SK-N-SH treated with all-trans-retinoic acid at 6 μM for 48 hours (cell line): ENCODE measurements around the gene RIBC1.

Experiments used
- BACH2 ChIP-seq: fragments of 250-450 bp; sonication (Bioruptor Pico); IDR thresholded peaks from 2 replicates; pipeline ENCODE4 v1.9.0; 2021; ENCODE audit warnings: mild to moderate bottlenecking, borderline replicate concordance
- POU6F1 ChIP-seq: fragments of 250-450 bp; sonication (Bioruptor Pico); IDR thresholded peaks from 2 replicates; pipeline ENCODE4 v1.8.0; 2021; ENCODE audit warnings: low read depth, mild to moderate bottlenecking, moderate library complexity, borderline replicate concordance
- PPARA ChIP-seq: fragments of 250-450 bp; sonication (Bioruptor Pico); IDR thresholded peaks from 2 replicates; pipeline ENCODE4 v1.5.0; 2020; ENCODE audit warnings: mild to moderate bottlenecking, borderline replicate concordance
- ZNF70 ChIP-seq: fragments of 450-650 bp; formaldehyde crosslinking; IDR thresholded peaks from 2 replicates; pipeline ENCODE4 v1.5.0; 2020; ENCODE audit warnings: mild to moderate bottlenecking, moderate library complexity
- ZNF8 ChIP-seq: fragments of 450-650 bp; formaldehyde crosslinking; IDR thresholded peaks from 2 replicates; pipeline ENCODE4 v1.5.0; 2020; ENCODE audit warnings: mild to moderate bottlenecking, moderate library complexity

- TF ChIP-seq ZNF70 (CRISPR knock-in tag): no peak
- no peak for TF ChIP-seq BACH2 (CRISPR knock-in tag)
- TF ChIP-seq PPARA (CRISPR knock-in tag): no peak
- no peak for TF ChIP-seq ZNF8 (CRISPR knock-in tag)
- no peak for TF ChIP-seq POU6F1 (CRISPR knock-in tag)
Observed at GRCh38 chrX:53379747-53380146, 42.9 kb upstream of the RIBC1 start.
